ENCODE results near the gene BMS1.
"Not testable (repeated sequence)": the region's sequence is repeated elsewhere in the genome, so short reads cannot be mapped to it uniquely, and the experiment has no call there.

BMS1 gene

GRCh38 chr10:42809676-42810075 lies 27.1 kb downstream of the BMS1 start:
- no peak for TF ChIP-seq Cebpa-rat (IDR thresholded peaks at IDR 0.05)
- H3K27me3 ChIP-seq = no peaks in the 10 kb centered on the region
- no peak overlapping the region for H3K4me3 ChIP-seq
- H3K36me3 ChIP-seq = peaks cover 85 to 100% (median 95%) of the 10 kb centered on the region in 11 experiments
- no peak overlapping the region for H3K27ac ChIP-seq
- H4K20me1 ChIP-seq = peaks cover 0 to 48% (median 4%) of the 10 kb centered on the region in 11 experiments; a peak in 6 of 22 replicates
- H3K9me3 ChIP-seq (replicated peaks in 1 of 11) = peaks cover 26 to 51% (median 35%) of the 10 kb centered on the region in 11 experiments
- peaks cover 0 to 12% (median 0%) of the 10 kb centered on the region in 10 experiments; a peak in 4 of 20 replicates for H3K4me1 ChIP-seq
- H3K9ac ChIP-seq = no peak overlapping the region
- H3K4me2 ChIP-seq = peak overlapping the region in 1 of 11 experiments; percentile 15; a peak in 1 of 22 replicates

- Histone ChIP-seq H3K4me1 (peaks cover 0 to 12% (median 0%) of the 10 kb centered on the region in 10 experiments; a peak in 4 of 20 replicates), H3K4me3 (no peak overlapping the region), H3K9ac (no peak overlapping the region), H3K9me3 (replicated peaks in 1 of 11) (peaks cover 26 to 43% (median 35%) of the 10 kb centered on the region in 11 experiments), H3K4me2 (no peak overlapping the region), H3K27me3 (no peaks in the 10 kb centered on the region), H4K20me1 (peaks cover 0 to 50% (median 4%) of the 10 kb centered on the region in 11 experiments; a peak in 6 of 22 replicates), H3K36me3 (peaks cover 77 to 100% (median 94%) of the 10 kb centered on the region in 11 experiments), H3K27ac (no peak overlapping the region)
- TF ChIP-seq Cebpa-rat (IDR thresholded peaks at IDR 0.05) = no peak
Observed at GRCh38 chr10:42812028-42812427, 29.4 kb downstream of the BMS1 start.

GRCh38 chr10:42813989-42814687 lies 31.5 kb downstream of the BMS1 start:
- Histone ChIP-seq H3K36me3 (peaks cover 82 to 100% (median 96%) of the 10 kb centered on the region in 11 experiments), H3K9me3 (replicated peaks in 1 of 11) (peaks cover 26 to 40% (median 35%) of the 10 kb centered on the region in 11 experiments), H4K20me1 (peaks cover 0 to 56% (median 3%) of the 10 kb centered on the region in 11 experiments; a peak in 8 of 22 replicates)
- not testable (repeated sequence) for H3K4me3 ChIP-seq, H3K9ac ChIP-seq, H3K27ac ChIP-seq, H3K4me2 ChIP-seq, H3K4me1 ChIP-seq, H3K27me3 ChIP-seq

GRCh38 chr10:42816334-42816733 lies 33.7 kb downstream of the BMS1 start:
- peaks cover 82 to 100% (median 94%) of the 10 kb centered on the region in 11 experiments for H3K36me3 ChIP-seq
- not testable (repeated sequence) for H3K4me1 ChIP-seq, H3K4me2 ChIP-seq, H3K27ac ChIP-seq, H3K9ac ChIP-seq, H3K4me3 ChIP-seq, H3K27me3 ChIP-seq
- peaks cover 26 to 30% (median 28%) of the 10 kb centered on the region in 11 experiments for H3K9me3 ChIP-seq (replicated peaks in 1 of 11)
- peaks cover 0 to 52% (median 0%) of the 10 kb centered on the region in 11 experiments; a peak in 8 of 22 replicates for H4K20me1 ChIP-seq

- Histone ChIP-seq H4K20me1 (peaks cover 0 to 51% (median 0%) of the 10 kb centered on the region in 11 experiments; a peak in 8 of 22 replicates), H3K36me3 (peaks cover 82 to 100% (median 94%) of the 10 kb centered on the region in 11 experiments), H3K4me1 (no peaks in the 10 kb centered on the region), H3K27me3 (no peaks in the 10 kb centered on the region), H3K9ac (no peak overlapping the region), H3K4me3 (no peak overlapping the region), H3K9me3 (replicated peaks in 1 of 11) (peaks cover 23 to 29% (median 26%) of the 10 kb centered on the region in 11 experiments), H3K27ac (no peak overlapping the region), H3K4me2 (no peak overlapping the region)
- TF ChIP-seq Cebpa-rat (IDR thresholded peaks at IDR 0.05) = no peak
Observed at GRCh38 chr10:42816912-42817311, 34.3 kb downstream of the BMS1 start.

- not testable (repeated sequence) for H3K9ac ChIP-seq, H3K27ac ChIP-seq, H3K4me2 ChIP-seq, H3K4me1 ChIP-seq, H3K27me3 ChIP-seq, H3K4me3 ChIP-seq
- Histone ChIP-seq H3K9me3 (replicated peaks in 1 of 11) (peaks cover 18 to 24% (median 21%) of the 10 kb centered on the region in 11 experiments), H3K36me3 (peaks cover 80 to 100% (median 92%) of the 10 kb centered on the region in 11 experiments), H4K20me1 (peaks cover 0 to 46% (median 0%) of the 10 kb centered on the region in 11 experiments; a peak in 8 of 22 replicates)
Observed at GRCh38 chr10:42817417-42817816, 34.8 kb downstream of the BMS1 start.

GRCh38 chr10:42826759-42827158 lies 44.2 kb downstream of the BMS1 start:
- H3K9me3 ChIP-seq (replicated peaks in 1 of 11) = peaks cover 0 to 16% (median 10%) of the 10 kb centered on the region in 11 experiments; a peak in 12 of 22 replicates
- not testable (repeated sequence) for H3K4me3 ChIP-seq, H3K4me2 ChIP-seq, H3K27me3 ChIP-seq, H3K9ac ChIP-seq, H3K4me1 ChIP-seq, H3K27ac ChIP-seq
- H3K36me3 ChIP-seq = peaks cover 80 to 100% (median 95%) of the 10 kb centered on the region in 11 experiments
- peaks cover 0 to 57% (median 14%) of the 10 kb centered on the region in 11 experiments; a peak in 16 of 22 replicates for H4K20me1 ChIP-seq

GRCh38 chr10:42827201-42827600 lies 44.6 kb downstream of the BMS1 start:
- Histone ChIP-seq H3K4me2 (no peak overlapping the region; a peak in 1 of 22 replicates), H3K27ac (no peak overlapping the region), H3K9me3 (replicated peaks in 1 of 11) (peaks cover 0 to 16% (median 10%) of the 10 kb centered on the region in 11 experiments; a peak in 12 of 22 replicates), H3K9ac (no peak overlapping the region), H3K27me3 (no peaks in the 10 kb centered on the region), H3K4me3 (no peak overlapping the region), H3K4me1 (peaks cover 0 to 7% (median 0%) of the 10 kb centered on the region in 10 experiments; a peak in 5 of 20 replicates), H3K36me3 (peaks cover 83 to 100% (median 98%) of the 10 kb centered on the region in 11 experiments), H4K20me1 (peaks cover 0 to 57% (median 14%) of the 10 kb centered on the region in 11 experiments; a peak in 16 of 22 replicates)
- no peak for TF ChIP-seq Cebpa-rat (IDR thresholded peaks at IDR 0.05)

GRCh38 chr10:42828391-42828790 lies 45.8 kb downstream of the BMS1 start:
- not testable (repeated sequence) for H3K27ac ChIP-seq, H3K4me1 ChIP-seq, H3K27me3 ChIP-seq, H3K4me2 ChIP-seq, H3K4me3 ChIP-seq, H3K9ac ChIP-seq
- H3K36me3 ChIP-seq = peaks cover 76 to 98% (median 92%) of the 10 kb centered on the region in 11 experiments
- peaks cover 0 to 16% (median 10%) of the 10 kb centered on the region in 11 experiments; a peak in 12 of 22 replicates for H3K9me3 ChIP-seq (replicated peaks in 1 of 11)
- H4K20me1 ChIP-seq = peaks cover 0 to 48% (median 14%) of the 10 kb centered on the region in 11 experiments; a peak in 16 of 22 replicates
